Vagina (tissue), 2 donors: ENCODE results near the gene INTU. TPM values are rescaled to one million over a fixed set of nuclear protein-coding genes. Genes with fewer than 3 reads are reported as not detected.
A peak's percentile ranks its signal among the peaks of the same experiment; 100 is the strongest.
"Not testable (repeated sequence)": the region's sequence is repeated elsewhere in the genome, so short reads cannot be mapped to it uniquely, and the experiment has no call there.

Source experiments
- DNase-seq, 2 donors: peaks; one replicate each; pipeline ENCODE4 v3.0.0-alpha.2; 2017; ENCODE audit errors: extremely low spot score in 2 of 2
- H3K27ac ChIP-seq: fragments of 200-600 bp; sonication (generic); one replicate; pipeline ENCODE4 v1.5.1; 2019
- H3K27me3 ChIP-seq: fragments of 200-600 bp; sonication (generic); one replicate; pipeline ENCODE4 v1.5.1; 2019
- H3K36me3 ChIP-seq, 2 donors: fragments of 200-600 bp; sonication (generic); one replicate each; pipeline ENCODE4 v1.5.1; 2017 to 2019
- H3K4me1 ChIP-seq: fragments of 200-600 bp; sonication (generic); one replicate; pipeline ENCODE4 v1.5.1; 2019
- H3K4me3 ChIP-seq, 2 donors: fragments of 200-600 bp; sonication (generic); 1 replicate in 1 of 2; 2 replicates in 1 of 2; pipeline ENCODE4 v1.5.1; 2016 to 2019
- H3K9me3 ChIP-seq: fragments of 200-600 bp; sonication (generic); one replicate; pipeline ENCODE4 v1.5.1; 2019
- POLR2A ChIP-seq, 2 donors: fragments of 450-650 bp; IDR thresholded peaks; one replicate each; pipeline ENCODE4 v1.6.1; 2017; ENCODE audit warnings: antibody characterized with exemption in 2 of 2, mild to moderate bottlenecking in 2 of 2, moderate library complexity in 2 of 2
- POLR2AphosphoS5 ChIP-seq, 2 donors: sonication (generic); formaldehyde crosslinking; IDR thresholded peaks; one replicate each; pipeline ENCODE4 v1.9.0; 2017; ENCODE audit warnings: antibody characterized with exemption in 2 of 2, mild to moderate bottlenecking in 2 of 2, low read depth in 1 of 2; ENCODE audit not compliant: insufficient read depth in 1 of 2
- intact Hi-C: fragments of 100-400 bp; cut with DNase I; formaldehyde crosslinking; loops from one replicate; pipeline ENCODE4 v1.15.1; 2023
- total RNA-seq: library from RNA; depleted of rRNA; stranded (reverse); fragments of >200 nt; gene quantifications from one replicate; pipeline ENCODE4 v1.2.3, GENCODE V29; 2016
- TF ChIP-seq, protein P1 (sequence below), 3 experiments: fragments of 450-650 bp in 2 of 3; fragments of 200-600 bp in 1 of 3; sonication (generic) in 1 of 3; IDR thresholded peaks; one replicate each; pipeline ENCODE4 v1.5.1; 2017 to 2019; ENCODE audit warnings: antibody characterized with exemption in 3 of 3, mild to moderate bottlenecking in 2 of 3, moderate library complexity in 2 of 3

INTU gene
- total RNA-seq: 8.8 TPM

- H3K36me3 ChIP-seq: no peaks in the 10 kb centered on the region
- intact Hi-C loops: no loop called here
- H3K27me3 ChIP-seq: no peaks in the 10 kb centered on the region
- peak in 1 of 2 donors; percentile 96 for DNase-seq
- H3K4me3 ChIP-seq: peak within 1 kb of the TSS; percentile 60 to 70
- H3K4me1 ChIP-seq: peaks cover 13% of the 10 kb centered on the region
- no peak within 1 kb of the TSS for H3K27ac ChIP-seq
- H3K9me3 ChIP-seq: no peaks in the 10 kb centered on the region
- TF ChIP-seq POLR2AphosphoS5 (IDR thresholded peaks at IDR 0.05; ENCODE audit: insufficient read depth in 1 of 2, low read depth in 1 of 2) (peak in 1 of 2 donors; percentile 83), POLR2A (IDR thresholded peaks at IDR 0.05) (no peak)
- TF ChIP-seq, protein P1, sequence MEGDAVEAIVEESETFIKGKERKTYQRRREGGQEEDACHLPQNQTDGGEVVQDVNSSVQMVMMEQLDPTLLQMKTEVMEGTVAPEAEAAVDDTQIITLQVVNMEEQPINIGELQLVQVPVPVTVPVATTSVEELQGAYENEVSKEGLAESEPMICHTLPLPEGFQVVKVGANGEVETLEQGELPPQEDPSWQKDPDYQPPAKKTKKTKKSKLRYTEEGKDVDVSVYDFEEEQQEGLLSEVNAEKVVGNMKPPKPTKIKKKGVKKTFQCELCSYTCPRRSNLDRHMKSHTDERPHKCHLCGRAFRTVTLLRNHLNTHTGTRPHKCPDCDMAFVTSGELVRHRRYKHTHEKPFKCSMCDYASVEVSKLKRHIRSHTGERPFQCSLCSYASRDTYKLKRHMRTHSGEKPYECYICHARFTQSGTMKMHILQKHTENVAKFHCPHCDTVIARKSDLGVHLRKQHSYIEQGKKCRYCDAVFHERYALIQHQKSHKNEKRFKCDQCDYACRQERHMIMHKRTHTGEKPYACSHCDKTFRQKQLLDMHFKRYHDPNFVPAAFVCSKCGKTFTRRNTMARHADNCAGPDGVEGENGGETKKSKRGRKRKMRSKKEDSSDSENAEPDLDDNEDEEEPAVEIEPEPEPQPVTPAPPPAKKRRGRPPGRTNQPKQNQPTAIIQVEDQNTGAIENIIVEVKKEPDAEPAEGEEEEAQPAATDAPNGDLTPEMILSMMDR (IDR thresholded peaks at IDR 0.05): no peak
Observed at GRCh38 chr4:127632420-127633403, at the start of gene INTU. Gene INTU (plus strand): TSS chr4:127632957. CDS start chr4:127633035, 78 bp downstream.

GRCh38 chr4:127586496-127586895 is 46.3 kb upstream of the INTU start:
- H3K27me3 ChIP-seq, H3K4me1 ChIP-seq, H3K27ac ChIP-seq, intact Hi-C loops, H3K4me3 ChIP-seq, H3K9me3 ChIP-seq, H3K36me3 ChIP-seq, DNase-seq: not testable (repeated sequence)

GRCh38 chr4:127586922-127587571 is 45.7 kb upstream of the INTU start:
- Histone ChIP-seq H3K27ac (no peak overlapping the region), H3K36me3 (no peaks in the 10 kb centered on the region), H3K9me3 (no peaks in the 10 kb centered on the region), H3K27me3 (no peaks in the 10 kb centered on the region), H3K4me3 (no peak overlapping the region), H3K4me1 (no peaks in the 10 kb centered on the region)
- TF ChIP-seq POLR2A (IDR thresholded peaks at IDR 0.05): no peak
- TF ChIP-seq, protein P1 (IDR thresholded peaks at IDR 0.05): no peak
- TF ChIP-seq POLR2AphosphoS5 (IDR thresholded peaks at IDR 0.05; ENCODE audit: insufficient read depth in 1 of 2, low read depth in 1 of 2): no peak
- intact Hi-C loops: no loop called here
- DNase-seq: no peak

DNA sequence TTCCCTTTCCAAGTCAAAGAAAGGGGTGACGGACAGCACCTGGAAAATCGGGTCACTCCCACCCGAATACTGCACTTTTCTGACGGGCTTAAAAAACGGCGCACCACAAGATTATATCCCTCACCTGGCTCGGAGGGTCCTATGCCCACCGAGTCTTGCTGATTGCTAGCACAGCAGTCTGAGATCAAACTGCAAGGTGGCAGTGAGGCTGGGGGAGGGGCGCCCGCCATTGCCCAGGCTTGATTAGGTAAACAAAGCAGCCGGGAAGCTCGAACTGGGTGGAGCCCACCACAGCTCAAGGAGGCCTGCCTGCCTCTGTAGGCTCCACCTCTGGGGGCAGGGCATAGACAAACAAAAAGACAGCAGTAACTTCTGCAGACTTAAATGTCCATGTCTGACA is 43.6 kb upstream of the INTU start:
- H3K4me1 ChIP-seq, H3K9me3 ChIP-seq, DNase-seq, H3K27ac ChIP-seq, H3K27me3 ChIP-seq, H3K4me3 ChIP-seq, H3K36me3 ChIP-seq, intact Hi-C loops: not testable (repeated sequence)

- H3K27ac ChIP-seq: no peak overlapping the region
- H3K27me3 ChIP-seq: no peaks in the 10 kb centered on the region
- DNase-seq: no peak
- H3K9me3 ChIP-seq: no peaks in the 10 kb centered on the region
- intact Hi-C loops: no loop called here
- H3K4me3 ChIP-seq: no peak overlapping the region
- no peak for TF ChIP-seq POLR2A (IDR thresholded peaks at IDR 0.05)
- no peaks in the 10 kb centered on the region for H3K36me3 ChIP-seq
- H3K4me1 ChIP-seq: no peaks in the 10 kb centered on the region
Observed at GRCh38 chr4:127598656-127599055, 34.1 kb upstream of the INTU start.

- TF ChIP-seq POLR2A (IDR thresholded peaks at IDR 0.05) (no peak), POLR2AphosphoS5 (IDR thresholded peaks at IDR 0.05; ENCODE audit: insufficient read depth in 1 of 2, low read depth in 1 of 2) (no peak)
- TF ChIP-seq, protein P1 (IDR thresholded peaks at IDR 0.05): no peak
Observed at GRCh38 chr4:127601029-127601428, 31.7 kb upstream of the INTU start.

More at GRCh38 chr4:127601029-127601428, 31.7 kb upstream of the INTU start:
- Histone ChIP-seq H3K9me3 (no peaks in the 10 kb centered on the region), H3K27me3 (no peaks in the 10 kb centered on the region), H3K27ac (no peak overlapping the region), H3K4me1 (no peaks in the 10 kb centered on the region), H3K36me3 (no peaks in the 10 kb centered on the region), H3K4me3 (no peak overlapping the region)
- no peak for DNase-seq
- intact Hi-C loops: no loop called here
